Subcutaneous adipose tissue (tissue), 4 donors: Measurements from ENCODE around the gene KCNH1. TPM values are rescaled to one million over a fixed set of nuclear protein-coding genes. Genes with fewer than 3 reads are reported as not detected.

Experiments
- CTCF ChIP-seq: fragments of 450-650 bp; IDR thresholded peaks from one replicate; pipeline ENCODE4 v1.5.1; 2016; ENCODE audit warnings: low read depth, mild to moderate bottlenecking, control low read depth, antibody characterized with exemption, moderate library complexity
- total RNA-seq, 4 donors: library from RNA; depleted of rRNA; stranded (reverse); fragments of >200 nt; gene quantifications; one replicate each; pipeline ENCODE4 v1.1.0, GENCODE V29; 2016

The KCNH1 gene
- total RNA-seq, 4 donors from 2014 or later = 0.44 TPM; not detected in 3

GRCh38 chr1:211155040-211155439, 21.1 kb upstream of the KCNH1 start:
- no peak for TF ChIP-seq CTCF

GRCh38 chr1:211153932-211154331, 20.0 kb upstream of the KCNH1 start:
- TF ChIP-seq CTCF = no peak

GRCh38 chr1:211148366-211148765, 14.4 kb upstream of the KCNH1 start:
- no peak for TF ChIP-seq CTCF

DNA sequence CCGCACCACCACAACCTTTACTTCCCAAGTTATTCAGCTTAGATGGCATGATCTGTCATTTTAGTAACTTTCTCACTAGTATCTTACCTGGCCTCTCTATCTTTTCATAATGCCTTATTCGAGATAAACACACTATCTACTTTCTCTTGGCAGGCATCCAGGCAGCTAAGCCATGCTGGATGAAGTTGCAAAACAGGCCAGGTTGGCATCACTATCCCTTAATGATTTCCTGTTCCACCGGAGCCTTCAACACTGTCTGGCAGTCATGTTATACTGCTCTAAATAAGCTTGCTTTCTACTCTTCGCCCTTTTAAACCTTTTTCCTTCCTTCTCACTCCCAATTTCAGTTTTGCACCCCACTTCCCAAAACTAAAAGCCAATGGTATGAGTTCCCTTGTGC, 12.0 kb upstream of the KCNH1 start:
- TF ChIP-seq CTCF = no peak

- no peak for TF ChIP-seq CTCF
These were observed 1.5 kb upstream of the KCNH1 start for GRCh38 chr1:211135342-211135950.

DNA sequence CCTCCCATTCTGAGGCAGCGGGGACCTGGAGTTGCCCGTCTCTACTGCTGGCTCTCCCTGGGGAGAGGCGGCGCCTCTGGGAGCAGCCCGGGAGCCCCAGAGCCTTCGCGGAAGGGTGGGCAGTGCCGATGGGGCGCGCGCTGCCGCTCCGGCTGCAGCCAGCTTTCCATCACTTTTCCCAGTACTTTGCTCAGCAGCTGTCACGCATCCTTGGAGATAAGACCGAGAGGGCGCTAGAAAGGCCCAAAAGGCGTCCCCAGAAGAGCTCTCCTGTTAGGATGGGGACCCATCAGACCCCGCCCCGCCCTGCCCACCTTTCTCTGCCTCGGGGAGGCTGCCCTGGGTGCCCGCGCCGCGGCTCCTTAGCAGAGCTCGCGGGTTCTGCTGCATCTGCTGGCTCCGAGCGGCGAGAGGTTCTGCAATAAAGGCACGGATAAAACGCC, 534 bp downstream of the KCNH1 start:
- no peak for TF ChIP-seq CTCF

- no peak for TF ChIP-seq CTCF
These were observed 1.1 kb downstream of the KCNH1 start for GRCh38 chr1:211132721-211133392.
